K562 (cell line): ENCODE measurements around the gene MAGI2. TPM values are rescaled to one million over a fixed set of nuclear protein-coding genes. Genes with fewer than 3 reads are reported as not detected.

Experiments
- ATAC-seq: fragments of 200-7000 bp; cut with Tn5 transposase; 3 replicates; pipeline ENCODE4 v1.9.1; 2020; ENCODE audit warnings: moderate library complexity
- BruUV-seq: library from RNA; stranded (reverse); fragments of 400-500 nt; replicated peaks from 2 replicates; lab custom pipeline; 2021; lab: Mats Ljungman, UMichigan
- CTCF ChIA-PET: fragments of 300-600 bp; formaldehyde crosslinking; extraction: SDS; loops from one replicate; lab custom pipeline; 2021; ENCODE audit warnings: low intra/inter-chr PET ratio; lab: Yijun Ruan, JAX
- POLR2A ChIA-PET: fragments of 300-600, 350-650 bp; sonication (Branson Sonifier 250); formaldehyde crosslinking; extraction: SDS; loops from one replicate; lab custom pipeline; 2021; ENCODE audit warnings: antibody characterized with exemption, inconsistent platforms; lab: Yijun Ruan, JAX
- DNase-seq, 4 experiments: peaks; one replicate each; pipeline versions ENCODE4 v3.0.0 to v3.0.0-alpha.2; 2011 to 2018; ENCODE audit warnings: low spot score in 3 of 4, mixed read lengths in 3 of 4; ENCODE audit errors: extremely low read depth in 1 of 4
- FAIRE-seq: peaks from 2 replicates; lab custom pipeline; 2011; peaks lifted over from hg19 to GRCh38; lab: Jason Lieb, UNC
- H2AFZ ChIP-seq: 2 replicates; pipeline ENCODE4 v1.6.0; 2011; ENCODE audit warnings: low read depth, low read length, control low read depth, inconsistent platforms
- H3K27ac ChIP-seq: fragments of 200-600 bp; 3 replicates; pipeline ENCODE4 v1.8.0; 2011; ENCODE audit warnings: low read depth, mild to moderate bottlenecking, control low read depth, inconsistent platforms, low read length, moderate library complexity, mixed read lengths; ENCODE audit errors: extremely low read depth
- H3K27me3 ChIP-seq, 2 experiments: fragments of 300-600 bp in 1 of 2; 2 replicates in 1 of 2; 3 replicates in 1 of 2; pipeline versions ENCODE4 v1.6.0 to v1.8.0; 2011; ENCODE audit warnings: inconsistent platforms in 2 of 2, low read length in 2 of 2, mild to moderate bottlenecking in 1 of 2, mixed read lengths in 1 of 2, moderate library complexity in 1 of 2; ENCODE audit not compliant: control insufficient read depth in 2 of 2, insufficient read depth in 2 of 2
- H3K36me3 ChIP-seq: fragments of 300-600 bp; 3 replicates; pipeline ENCODE4 v1.8.0; 2011; ENCODE audit warnings: mild to moderate bottlenecking, low read length, inconsistent platforms; ENCODE audit not compliant: control insufficient read depth, insufficient read depth
- H3K4me1 ChIP-seq, 2 experiments: fragments of 200-600 bp in 1 of 2; replicated peaks in 1 of 2; 2 replicates in 1 of 2; 3 replicates in 1 of 2; pipeline versions ENCODE4 v1.5.1 to v1.8.0; 2011; ENCODE audit warnings: inconsistent platforms in 2 of 2, low read length in 2 of 2, mild to moderate bottlenecking in 1 of 2, mixed read lengths in 1 of 2, moderate library complexity in 1 of 2; ENCODE audit not compliant: control insufficient read depth in 2 of 2, insufficient read depth in 2 of 2
- H3K4me2 ChIP-seq: 2 replicates; pipeline ENCODE4 v1.6.1; 2011; ENCODE audit warnings: low read length, control low read depth, inconsistent platforms, mixed read lengths; ENCODE audit not compliant: insufficient read depth
- H3K4me3 ChIP-seq: fragments of 200-600 bp; sonication (generic), shearing (Covaris generic); 2 replicates; pipeline ENCODE4 v1.5.1; 2016; ENCODE audit warnings: control low read depth, inconsistent platforms
- H3K79me2 ChIP-seq: fragments of 200-600 bp; 3 replicates; pipeline ENCODE4 v1.8.0; 2011; ENCODE audit warnings: low read length, inconsistent platforms; ENCODE audit not compliant: control insufficient read depth, insufficient read depth
- H3K9ac ChIP-seq, 2 experiments: 2 replicates each; pipeline versions ENCODE4 v1.6.0 to v1.6.1; 2011; ENCODE audit warnings: low read depth in 2 of 2, low read length in 2 of 2, control low read depth in 1 of 2, inconsistent platforms in 1 of 2, mild to moderate bottlenecking in 1 of 2, mixed read lengths in 1 of 2; ENCODE audit not compliant: insufficient read depth in 1 of 2
- H3K9me1 ChIP-seq: one replicate; pipeline ENCODE4 v1.6.0; 2011; ENCODE audit warnings: inconsistent platforms, mild to moderate bottlenecking, low read length, moderate library complexity; ENCODE audit not compliant: control insufficient read depth, insufficient read depth
- H3K9me3 ChIP-seq: replicated peaks from 2 replicates; pipeline ENCODE4 v1.5.1; 2011; ENCODE audit warnings: low read depth, low read length, inconsistent platforms; ENCODE audit not compliant: control insufficient read depth, insufficient read depth
- H4K20me1 ChIP-seq: replicated peaks from 2 replicates; pipeline ENCODE4 v1.6.1; 2011; ENCODE audit warnings: low read length, inconsistent platforms, mixed read lengths; ENCODE audit not compliant: control insufficient read depth, insufficient read depth
- ARID3A ChIP-seq: IDR thresholded peaks from 2 replicates; pipeline ENCODE4 v1.6.1; 2012; ENCODE audit warnings: low read depth, low read length, improper control_type of control experiment, borderline replicate concordance
- CCAR2 ChIP-seq: fragments of 200-400 bp; formaldehyde crosslinking; IDR thresholded peaks from 2 replicates; pipeline ENCODE4 v1.6.1; 2017; ENCODE audit warnings: mild to moderate bottlenecking, low read depth, low read length
- FOXO4 ChIP-seq: fragments of 450-650 bp; formaldehyde crosslinking; IDR thresholded peaks from 2 replicates; pipeline ENCODE4 v1.4.0; 2020; ENCODE audit warnings: mild to moderate bottlenecking, moderate library complexity
- KLF10 ChIP-seq: fragments of 250-450 bp; sonication (Bioruptor Pico); IDR thresholded peaks from 2 replicates; pipeline ENCODE4 v1.6.1; 2021; ENCODE audit warnings: matching md5 sums
- MTA1 ChIP-seq: fragments of 450-650 bp; IDR thresholded peaks from 2 replicates; pipeline ENCODE4 v1.6.1; 2017; ENCODE audit warnings: borderline replicate concordance
- NCOR1 ChIP-seq: fragments of 450-650 bp; IDR thresholded peaks from 2 replicates; pipeline ENCODE4 v1.6.1; 2016; ENCODE audit warnings: mild to moderate bottlenecking, moderate library complexity
- NFIX ChIP-seq: fragments of 250-450 bp; sonication (Bioruptor Pico); IDR thresholded peaks from 2 replicates; pipeline ENCODE4 v1.4.0; 2020; ENCODE audit warnings: low read depth, mild to moderate bottlenecking, moderate library complexity
- POLR2G ChIP-seq: fragments of 200-400 bp; formaldehyde crosslinking; IDR thresholded peaks from 2 replicates; pipeline ENCODE4 v1.6.1; 2017; ENCODE audit warnings: low read depth, mild to moderate bottlenecking, antibody characterized with exemption, low read length, moderate library complexity
- PTTG1 ChIP-seq: fragments of 450-650 bp; IDR thresholded peaks from 2 replicates; pipeline ENCODE4 v1.6.1; 2016; ENCODE audit warnings: low read depth, mild to moderate bottlenecking, missing genetic modification characterization, missing compliant biosample characterization
- SRF ChIP-seq, 2 experiments: fragments of 250-450, 450-650 bp in 1 of 2; sonication (Bioruptor Pico) in 1 of 2; sonication (generic) in 1 of 2; formaldehyde crosslinking; IDR thresholded peaks; 2 replicates each; pipeline versions ENCODE4 v1.5.0 to v1.5.1; 2020 to 2022; ENCODE audit warnings: mild to moderate bottlenecking in 1 of 2, missing genetic modification reagents in 1 of 2
- ZBTB1 ChIP-seq: sonication (generic); formaldehyde crosslinking; IDR thresholded peaks from 2 replicates; pipeline ENCODE4 v1.8.1; 2023; ENCODE audit warnings: missing genetic modification reagents, low read depth, mild to moderate bottlenecking, borderline replicate concordance
- ZNF184 ChIP-seq: sonication (generic); formaldehyde crosslinking; IDR thresholded peaks from 2 replicates; pipeline ENCODE4 v1.5.0; 2020; ENCODE audit warnings: missing genetic modification reagents
- ZNF324 ChIP-seq: fragments of 250-450 bp; sonication (Bioruptor Pico); IDR thresholded peaks from 2 replicates; pipeline ENCODE4 v1.4.0; 2020; ENCODE audit warnings: mild to moderate bottlenecking
- WGBS: fragments of 100-300 bp; shearing (Covaris generic); methylation state at CpG from one replicate; pipeline ENCODE4 v1.1.6; 2016; ENCODE audit warnings: low coverage, mixed read lengths; ENCODE audit not compliant: insufficient coverage; ENCODE audit errors: missing lambda C conversion rate; 5-methylcytosine and 5-hydroxymethylcytosine counted together
- in situ Hi-C: fragments of 300-500 bp; cut with MboI; formaldehyde crosslinking; loops from 4 replicates; pipeline ENCODE4 v1.15.0; 2018; ENCODE audit warnings: inconsistent platforms, mixed read lengths
- intact Hi-C: fragments of 100-400 bp; cut with micrococcal nuclease; formaldehyde crosslinking; loops from 2 replicates; pipeline ENCODE4 v1.14.2; 2022
- polyA plus RNA-seq, 8 experiments: library from polyadenylated mRNA; depleted of rRNA in 4 of 8; stranded (reverse) in 5 of 8; unstranded in 3 of 8; fragments of >200 nt; fragmentation: Nextera tagmentation in 2 of 8; fragmentation: Illumina TruSeq in 1 of 8; extraction: Ambion mirVana in 2 of 8; extraction: Trizol in 1 of 8; gene quantifications; 2 replicates each; pipeline versions ENCODE4 v1.2.1 to v1.2.3, GENCODE V29; 2011 to 2014; ENCODE audit warnings: inconsistent platforms in 1 of 8, missing spikeins in 1 of 8
- total RNA-seq, 7 experiments: library from RNA; depleted of rRNA in 6 of 7; stranded (reverse); fragments of >200 nt in 6 of 7; fragmentation: Illumina TruSeq in 2 of 7; extraction: Trizol in 2 of 7; gene quantifications; 2 replicates each; pipeline versions ENCODE4 v1.2.1 to v1.2.3, GENCODE V29; 2011 to 2021; ENCODE audit warnings: low replicate concordance in 1 of 7

MAGI2 gene
- total and polyA plus RNA-seq, 9 of the 15 experiments (the other 6 are each of a cell fraction or from before 2014, with no cell fraction given) = 0.27 to 1.4 (median 0.70) TPM

- in situ Hi-C loops (no loop called here), intact Hi-C loops (no loop called here)
- POLR2A ChIA-PET = interaction anchor here (0.6 kb wide), 1 partner anchor 39 kb away, joined by 3 read pairs; no protein-coding TSS in a partner anchor
- Histone ChIP-seq H3K9ac (no peak overlapping the region), H3K27ac (no peak overlapping the region), H3K4me1 (no peaks in the 10 kb centered on the region), H3K4me3 (no peak overlapping the region), H3K79me2 (no peaks in the 10 kb centered on the region), H3K9me1 (no peaks in the 10 kb centered on the region), H2AFZ (no peak overlapping the region), H3K27me3 (no peaks in the 10 kb centered on the region), H3K9me3 (no peaks in the 10 kb centered on the region), H4K20me1 (no peaks in the 10 kb centered on the region), H3K4me2 (no peak overlapping the region), H3K36me3 (no peaks in the 10 kb centered on the region)
- ATAC-seq (no peak), FAIRE-seq (no peak), DNase-seq (no peak)
- BruUV-seq = no TSS peak
- TF ChIP-seq POLR2G (no peak), NFIX (CRISPR knock-in tag) (no peak), SRF (CRISPR knock-in tag; IDR thresholded peaks at IDR 0.05) (no peak), NCOR1 (no peak), ZNF324 (CRISPR knock-in tag) (no peak)
- WGBS = 0% methylated on average over 1 of the region's 1 CpG
- CTCF ChIA-PET = no interaction called here
These were observed 500.4 kb downstream of the MAGI2 start for GRCh38 chr7:78953090-78953489.

GRCh38 chr7:78939669-78940068 lies 513.8 kb downstream of the MAGI2 start:
- 0% methylated on average over 4 of the region's 4 CpGs for WGBS
- POLR2A ChIA-PET = no interaction called here
- no peak for TF ChIP-seq MTA1
- TF ChIP-seq FOXO4 (CRISPR knock-in tag) = no peak
- TF ChIP-seq ARID3A = no peak
- no peak for TF ChIP-seq ZBTB1 (CRISPR knock-in tag)
- no peak for TF ChIP-seq PTTG1 (tag)
- no peak for TF ChIP-seq CCAR2
- no peak for TF ChIP-seq KLF10
- TF ChIP-seq ZNF184 (CRISPR knock-in tag) = no peak

More at GRCh38 chr7:78939669-78940068, 513.8 kb downstream of the MAGI2 start:
- Histone ChIP-seq H3K4me2 (no peak overlapping the region), H4K20me1 (no peaks in the 10 kb centered on the region), H2AFZ (no peak overlapping the region), H3K4me1 (no peaks in the 10 kb centered on the region), H3K4me3 (no peak overlapping the region), H3K27ac (no peak overlapping the region), H3K27me3 (no peaks in the 10 kb centered on the region), H3K9me3 (no peaks in the 10 kb centered on the region), H3K9ac (no peak overlapping the region), H3K9me1 (no peaks in the 10 kb centered on the region), H3K79me2 (no peaks in the 10 kb centered on the region), H3K36me3 (no peaks in the 10 kb centered on the region)
- in situ Hi-C loops (no loop called here), intact Hi-C loops (no loop called here)
- DNase-seq (no peak), ATAC-seq (no peak), FAIRE-seq (no peak)
- BruUV-seq = no TSS peak
- CTCF ChIA-PET = interaction anchor here (0.7 kb wide), 1 partner anchor 762 kb away, joined by 4 read pairs; no protein-coding TSS in a partner anchor
